Choroid plexus epithelial cell (primary cell): Measurements from ENCODE around the gene RSPO4.

Source experiments
- DNase-seq: peaks from one replicate; pipeline ENCODE4 v3.0.0-alpha.2; 2010; ENCODE audit warnings: low read depth
- H3K4me3 ChIP-seq: 2 replicates; pipeline ENCODE4 v1.5.1; 2011; ENCODE audit warnings: low read depth, mild to moderate bottlenecking, control low read depth, low read length, moderate library complexity
- TF ChIP-seq, protein P1 (sequence below): conservative IDR thresholded peaks from 2 replicates; pipeline ENCODE4 v1.5.1; 2011; ENCODE audit warnings: low read depth, mild to moderate bottlenecking, control low read depth, inconsistent platforms, low read length, moderate library complexity

The RSPO4 gene

DNA sequence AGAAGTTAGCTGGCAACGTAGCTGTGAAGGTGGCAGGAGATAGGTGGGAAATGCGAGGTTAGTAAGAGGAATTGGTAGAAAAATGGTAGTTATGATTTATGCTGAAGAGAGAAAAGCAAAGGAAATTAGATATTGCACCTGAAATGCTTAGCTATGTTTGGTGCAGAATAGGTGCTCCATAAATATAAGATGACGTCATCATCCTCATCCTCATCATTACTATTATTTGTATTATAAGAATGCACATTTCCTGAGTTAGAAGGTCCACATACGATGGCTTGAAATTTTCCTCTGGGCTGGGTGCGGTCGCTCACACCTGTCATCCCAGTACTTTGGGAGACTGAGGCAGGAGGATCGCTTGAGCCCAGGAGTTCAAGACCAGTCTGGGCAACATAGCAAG is 46.5 kb downstream of the RSPO4 start:
- DNase-seq, result no peak
- no peak overlapping the region for H3K4me3 ChIP-seq
- TF ChIP-seq, protein P1, sequence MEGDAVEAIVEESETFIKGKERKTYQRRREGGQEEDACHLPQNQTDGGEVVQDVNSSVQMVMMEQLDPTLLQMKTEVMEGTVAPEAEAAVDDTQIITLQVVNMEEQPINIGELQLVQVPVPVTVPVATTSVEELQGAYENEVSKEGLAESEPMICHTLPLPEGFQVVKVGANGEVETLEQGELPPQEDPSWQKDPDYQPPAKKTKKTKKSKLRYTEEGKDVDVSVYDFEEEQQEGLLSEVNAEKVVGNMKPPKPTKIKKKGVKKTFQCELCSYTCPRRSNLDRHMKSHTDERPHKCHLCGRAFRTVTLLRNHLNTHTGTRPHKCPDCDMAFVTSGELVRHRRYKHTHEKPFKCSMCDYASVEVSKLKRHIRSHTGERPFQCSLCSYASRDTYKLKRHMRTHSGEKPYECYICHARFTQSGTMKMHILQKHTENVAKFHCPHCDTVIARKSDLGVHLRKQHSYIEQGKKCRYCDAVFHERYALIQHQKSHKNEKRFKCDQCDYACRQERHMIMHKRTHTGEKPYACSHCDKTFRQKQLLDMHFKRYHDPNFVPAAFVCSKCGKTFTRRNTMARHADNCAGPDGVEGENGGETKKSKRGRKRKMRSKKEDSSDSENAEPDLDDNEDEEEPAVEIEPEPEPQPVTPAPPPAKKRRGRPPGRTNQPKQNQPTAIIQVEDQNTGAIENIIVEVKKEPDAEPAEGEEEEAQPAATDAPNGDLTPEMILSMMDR, result no peak

DNA sequence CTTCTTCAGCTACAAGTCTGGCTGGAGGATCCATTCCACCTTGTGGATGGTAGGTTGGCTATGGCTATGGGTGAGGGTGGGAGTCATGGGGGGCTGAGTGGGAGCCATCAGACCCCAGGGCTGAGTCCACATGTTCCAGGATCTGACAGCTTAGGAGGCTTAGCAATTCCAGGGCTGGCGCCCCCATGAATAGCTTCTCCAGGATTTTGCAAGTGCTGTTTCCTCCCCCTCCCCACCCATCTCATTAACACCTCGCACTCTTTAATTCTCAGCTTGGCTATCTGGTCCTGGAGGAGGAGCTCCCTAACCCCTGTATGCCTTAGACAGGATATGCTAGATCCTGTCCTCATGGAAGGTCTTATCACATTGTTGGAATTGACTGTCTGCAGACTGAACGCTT is 47.0 kb downstream of the RSPO4 start:
- DNase-seq, result no peak
- no peak overlapping the region for H3K4me3 ChIP-seq
- TF ChIP-seq, protein P1, result no peak

- peak; percentile 7 for DNase-seq
- H3K4me3 ChIP-seq, result no peak overlapping the region
- TF ChIP-seq, protein P1, result peak; percentile 49
These were observed 48.4 kb downstream of the RSPO4 start for GRCh38 chr20:953742-954141.

DNA sequence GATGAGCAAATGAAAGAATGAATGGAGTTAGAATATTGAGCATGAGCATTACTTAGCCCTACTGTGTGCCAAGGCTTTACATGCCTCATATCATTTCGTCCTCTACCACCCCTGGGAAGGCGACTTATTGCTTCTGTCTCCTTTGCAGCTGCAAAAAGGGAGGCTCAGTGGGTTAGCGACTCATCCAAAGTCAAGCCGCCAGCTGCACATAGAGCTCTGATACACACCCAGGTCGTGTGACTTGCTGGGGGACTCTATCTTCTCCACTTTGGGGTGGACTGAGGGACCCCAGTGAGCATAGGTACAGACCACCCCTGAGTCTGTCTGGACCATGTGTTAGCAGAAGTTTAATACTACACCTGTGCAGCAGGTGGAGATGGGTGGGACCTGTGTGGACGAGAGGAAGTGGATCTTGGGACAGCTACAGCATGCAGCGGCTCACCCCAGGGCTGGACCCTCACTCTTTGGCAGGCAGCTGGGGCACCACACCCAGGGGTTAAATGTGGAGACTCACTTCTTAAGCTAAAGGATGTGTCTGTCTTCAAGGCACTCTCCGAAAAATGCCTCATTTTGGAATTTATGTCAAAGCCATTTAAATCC is 49.8 kb downstream of the RSPO4 start:
- TF ChIP-seq, protein P1, result no peak

GRCh38 chr20:951384-952169 is 50.5 kb downstream of the RSPO4 start:
- TF ChIP-seq, protein P1, result no peak
- DNase-seq, result no peak
- H3K4me3 ChIP-seq, result no peak overlapping the region

More for the DNA sequence above, 49.8 kb downstream of the RSPO4 start:
- no peak overlapping the region for H3K4me3 ChIP-seq
- no peak for DNase-seq

DNA sequence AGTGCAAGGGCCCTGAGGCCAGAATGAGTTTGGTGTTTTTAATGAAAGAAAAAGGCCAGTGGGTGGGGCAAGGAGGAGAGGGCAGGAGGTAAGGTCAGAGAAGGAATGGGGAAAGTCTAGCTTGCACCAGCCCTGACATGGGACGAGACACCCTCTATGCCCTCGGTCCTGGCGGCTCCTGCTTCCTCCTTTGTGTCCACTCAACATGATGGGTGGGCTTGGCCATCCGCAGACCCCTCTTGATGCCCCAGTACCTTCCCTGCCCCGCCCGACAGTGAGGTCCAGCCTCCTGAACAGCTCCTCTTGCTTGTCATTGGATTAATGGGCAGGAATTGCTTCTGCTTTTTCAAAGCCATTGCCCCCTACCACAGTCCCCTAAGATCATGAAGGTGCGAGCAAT is 52.4 kb downstream of the RSPO4 start:
- DNase-seq, result no peak
- H3K4me3 ChIP-seq, result no peak overlapping the region
- TF ChIP-seq, protein P1, result no peak

GRCh38 chr20:946826-947225 is 55.3 kb downstream of the RSPO4 start:
- H3K4me3 ChIP-seq, result no peak overlapping the region
- no peak for DNase-seq
- TF ChIP-seq, protein P1, result no peak
